GM12873 (cell line): Measurements from ENCODE around the gene NBEA.

ENCODE experiments used
- CTCF ChIP-seq: IDR thresholded peaks from 2 replicates; pipeline ENCODE4 v1.5.1; 2012; ENCODE audit warnings: low read depth, mild to moderate bottlenecking, moderate library complexity, low read length, control low read depth; ENCODE audit not compliant: insufficient read depth; ENCODE audit errors: missing control alignments

Gene NBEA

GRCh38 chr13:35669321-35669720 lies 727.3 kb downstream of the NBEA start:
- TF ChIP-seq CTCF, result no peak

GRCh38 chr13:35672611-35673010 lies 730.5 kb downstream of the NBEA start:
- TF ChIP-seq CTCF, result no peak

- no peak for TF ChIP-seq CTCF
These were observed 733.6 kb downstream of the NBEA start for GRCh38 chr13:35675651-35676050.

- TF ChIP-seq CTCF, result no peak
These were observed 739.6 kb downstream of the NBEA start for GRCh38 chr13:35681685-35682084.

GRCh38 chr13:35684432-35684831 lies 742.4 kb downstream of the NBEA start:
- no peak for TF ChIP-seq CTCF

GRCh38 chr13:35687336-35687735 lies 745.3 kb downstream of the NBEA start:
- no peak for TF ChIP-seq CTCF

GRCh38 chr13:35690581-35691207 lies 748.6 kb downstream of the NBEA start:
- no peak for TF ChIP-seq CTCF
